ENCODE results near the gene CUL4A.

GRCh38 chr13:113239357-113239756 lies 29.9 kb downstream of the CUL4A start:
- TF ChIP-seq CTCF (IDR thresholded peaks at IDR 0.05; ENCODE audit: insufficient read depth, low read length, poor library complexity, severe bottlenecking) (no peak), EZH2phosphoT487 (conservative IDR thresholded peaks at IDR 0.05; ENCODE audit: low read length) (no peak)

Measured in SU-DHL-6 (cell line).